ENCODE measurements around the gene DOK4. TPM values are rescaled to one million over a fixed set of nuclear protein-coding genes. Genes with fewer than 3 reads are reported as not detected.
"Not testable (repeated sequence)": the region's sequence is repeated elsewhere in the genome, so short reads cannot be mapped to it uniquely, and the experiment has no call there.

DOK4 gene
- total and polyA plus RNA-seq, 12 donors: 3.6 to 10.7 (median 8.0) TPM

GRCh38 chr16:57503366-57503765 lies 17.1 kb upstream of the DOK4 start:
- Histone ChIP-seq H3K27ac (no peak overlapping the region), H3K27me3 (no peaks in the 10 kb centered on the region), H3K9me3 (no peaks in the 10 kb centered on the region), H3K4me1 (peaks cover 0 to 13% (median 0%) of the 10 kb centered on the region in 9 donors), H3K36me3 (no peaks in the 10 kb centered on the region), H3K4me3 (no peak overlapping the region)
- intact Hi-C loops (cut with DNase I): no loop called here
- 75 to 77% methylated on average over 15 of the region's 15 CpGs for WGBS, 2 donors
- peak in 1 of 8 donors; percentile 37 for ATAC-seq
- TF ChIP-seq, protein P1, sequence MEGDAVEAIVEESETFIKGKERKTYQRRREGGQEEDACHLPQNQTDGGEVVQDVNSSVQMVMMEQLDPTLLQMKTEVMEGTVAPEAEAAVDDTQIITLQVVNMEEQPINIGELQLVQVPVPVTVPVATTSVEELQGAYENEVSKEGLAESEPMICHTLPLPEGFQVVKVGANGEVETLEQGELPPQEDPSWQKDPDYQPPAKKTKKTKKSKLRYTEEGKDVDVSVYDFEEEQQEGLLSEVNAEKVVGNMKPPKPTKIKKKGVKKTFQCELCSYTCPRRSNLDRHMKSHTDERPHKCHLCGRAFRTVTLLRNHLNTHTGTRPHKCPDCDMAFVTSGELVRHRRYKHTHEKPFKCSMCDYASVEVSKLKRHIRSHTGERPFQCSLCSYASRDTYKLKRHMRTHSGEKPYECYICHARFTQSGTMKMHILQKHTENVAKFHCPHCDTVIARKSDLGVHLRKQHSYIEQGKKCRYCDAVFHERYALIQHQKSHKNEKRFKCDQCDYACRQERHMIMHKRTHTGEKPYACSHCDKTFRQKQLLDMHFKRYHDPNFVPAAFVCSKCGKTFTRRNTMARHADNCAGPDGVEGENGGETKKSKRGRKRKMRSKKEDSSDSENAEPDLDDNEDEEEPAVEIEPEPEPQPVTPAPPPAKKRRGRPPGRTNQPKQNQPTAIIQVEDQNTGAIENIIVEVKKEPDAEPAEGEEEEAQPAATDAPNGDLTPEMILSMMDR (IDR thresholded peaks at IDR 0.05): no peak
- no peak for DNase-seq

DNA sequence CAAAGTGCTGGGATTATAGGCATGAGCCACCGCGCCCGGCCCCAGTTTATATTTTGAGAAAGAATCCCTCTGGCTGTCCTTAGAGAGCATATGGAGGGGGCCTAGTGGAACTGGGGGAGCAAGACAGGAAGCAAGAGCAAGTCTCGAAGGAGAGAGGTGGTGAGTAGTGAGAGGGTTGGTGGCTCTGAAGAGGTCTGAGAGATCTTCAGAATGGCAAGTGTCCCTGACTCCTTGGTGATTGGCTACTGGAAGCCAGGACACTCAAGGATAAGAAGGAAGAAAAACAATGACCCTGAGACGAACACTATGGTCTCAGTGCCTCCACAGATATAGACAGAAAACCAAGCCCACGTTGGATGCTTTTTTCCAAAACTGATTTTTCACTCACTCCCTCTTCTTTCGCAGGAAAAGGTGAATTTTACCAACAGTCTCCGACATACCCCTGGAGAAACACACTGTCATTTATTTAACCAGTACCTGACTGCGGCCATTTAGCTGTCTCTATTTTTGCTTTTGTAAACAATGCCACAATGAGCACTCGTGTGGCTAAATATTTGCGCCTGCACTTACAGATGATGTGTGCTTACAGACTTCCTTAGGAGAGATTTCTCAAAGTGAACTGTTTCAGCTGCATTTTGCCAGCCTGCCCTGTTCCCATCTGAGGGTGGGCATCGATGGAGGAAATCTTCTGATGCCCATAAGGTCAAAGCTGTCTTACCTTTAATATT lies 15.9 kb upstream of the DOK4 start:
- intact Hi-C loops (cut with DNase I): no loop called here

DNA sequence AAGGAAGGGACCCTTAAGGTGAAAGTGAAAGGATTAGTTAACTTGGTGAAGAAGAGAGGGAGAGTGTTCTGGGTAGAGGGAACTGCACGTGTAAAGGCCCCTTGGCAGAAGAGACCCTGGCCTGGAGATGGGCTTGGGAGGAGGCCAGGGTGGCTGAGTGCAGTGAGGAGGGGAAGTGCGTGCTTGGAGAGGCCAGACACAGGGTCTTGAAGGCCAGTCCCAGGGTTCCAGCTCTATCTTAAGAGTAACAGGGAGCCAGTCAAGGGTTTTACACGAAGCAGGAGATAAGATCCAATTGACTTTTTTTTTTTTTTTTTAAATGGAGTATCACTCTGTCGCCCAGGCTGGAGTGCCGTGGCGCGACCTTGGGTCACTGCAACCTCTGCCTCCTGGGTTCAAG lies 15.2 kb upstream of the DOK4 start:
- H3K27me3 ChIP-seq: no peaks in the 10 kb centered on the region
- H3K27ac ChIP-seq: no peak overlapping the region
- WGBS, 2 donors: 70 to 77% methylated on average over 7 of the region's 7 CpGs
- H3K36me3 ChIP-seq: no peaks in the 10 kb centered on the region
- DNase-seq: no peak
- ATAC-seq: no peak
- no peak overlapping the region for H3K4me3 ChIP-seq
- TF ChIP-seq, protein P1 (IDR thresholded peaks at IDR 0.05): no peak
- no peaks in the 10 kb centered on the region for H3K4me1 ChIP-seq
- H3K9me3 ChIP-seq: no peaks in the 10 kb centered on the region
- intact Hi-C loops (cut with DNase I): no loop called here

More for the DNA sequence above, 15.9 kb upstream of the DOK4 start:
- H3K9me3 ChIP-seq: no peaks in the 10 kb centered on the region
- peaks cover 0 to 3% (median 0%) of the 10 kb centered on the region in 9 donors for H3K4me1 ChIP-seq
- H3K27ac ChIP-seq: no peak overlapping the region
- WGBS, 2 donors: 84% methylated on average over 12 of the region's 12 CpGs
- TF ChIP-seq, protein P1 (IDR thresholded peaks at IDR 0.05): no peak
- DNase-seq (no peak), ATAC-seq (no peak)
- H3K27me3 ChIP-seq: no peaks in the 10 kb centered on the region
- H3K36me3 ChIP-seq: no peaks in the 10 kb centered on the region
- H3K4me3 ChIP-seq: no peak overlapping the region

GRCh38 chr16:57500578-57501111 lies 14.4 kb upstream of the DOK4 start:
- DNase-seq (no peak), ATAC-seq (no peak)
- WGBS, 2 donors: 44 to 54% methylated on average over 9 of the region's 9 CpGs
- no peaks in the 10 kb centered on the region for H3K9me3 ChIP-seq
- no peaks in the 10 kb centered on the region for H3K27me3 ChIP-seq
- no peaks in the 10 kb centered on the region for H3K36me3 ChIP-seq
- TF ChIP-seq, protein P1 (IDR thresholded peaks at IDR 0.05): no peak
- H3K4me3 ChIP-seq: no peak overlapping the region
- no peaks in the 10 kb centered on the region for H3K4me1 ChIP-seq
- intact Hi-C loops (cut with DNase I): no loop called here
- H3K27ac ChIP-seq: no peak overlapping the region

DNA sequence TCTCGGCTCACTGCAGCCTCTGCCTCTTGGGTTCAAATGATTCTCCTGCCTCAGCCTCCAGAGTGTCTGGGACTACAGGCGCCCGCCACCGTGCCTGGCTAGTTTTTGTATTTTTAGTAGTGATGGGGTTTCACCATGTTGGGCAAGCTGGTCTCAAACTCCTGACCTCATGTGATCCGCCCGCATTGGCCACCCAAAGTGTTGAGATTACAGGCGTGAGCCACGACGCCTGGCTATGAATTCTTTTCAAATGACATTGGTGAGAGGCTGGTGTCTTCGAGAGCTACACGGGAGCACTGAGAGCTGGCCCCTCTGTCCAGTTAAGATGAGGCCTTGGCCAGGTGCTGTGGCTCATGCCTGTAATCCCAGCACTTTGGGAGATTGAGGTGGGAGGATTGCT lies 13.6 kb upstream of the DOK4 start:
- H3K27me3 ChIP-seq; intact Hi-C loops (cut with DNase I); H3K4me1 ChIP-seq; H3K4me3 ChIP-seq; ATAC-seq; DNase-seq; H3K27ac ChIP-seq; H3K9me3 ChIP-seq; H3K36me3 ChIP-seq: not testable (repeated sequence)
- WGBS, 2 donors: 86 to 90% methylated on average over 11 of the region's 11 CpGs

Measured in heart right ventricle (tissue), 16 donors.